GM18909 (cell line): Measurements from ENCODE around the gene RPP25L.

Experiments used
- ATAC-seq: cut with Tn5 transposase; IDR thresholded peaks from one replicate; pipeline ENCODE4 v1.9.1; 2021; ENCODE audit warnings: mild to moderate bottlenecking; ENCODE audit not compliant: unreplicated experiment, poor library complexity

Gene RPP25L

GRCh38 chr9:34612788-34613390, 992 bp upstream of the RPP25L start:
- peak; percentile 43 for ATAC-seq

GRCh38 chr9:34611251-34611810, 566 bp downstream of the RPP25L start:
- no peak for ATAC-seq

- no peak for ATAC-seq
Measured at GRCh38 chr9:34610434-34611206, 1.3 kb downstream of the RPP25L start.

- no peak for ATAC-seq
Measured at GRCh38 chr9:34607331-34607730, 4.6 kb downstream of the RPP25L start.

- no peak for ATAC-seq
Measured at GRCh38 chr9:34606905-34607304, 5.0 kb downstream of the RPP25L start.

- no peak for ATAC-seq
Measured at GRCh38 chr9:34606190-34606589, 5.7 kb downstream of the RPP25L start.

- no peak for ATAC-seq
Measured at GRCh38 chr9:34603610-34604231, 8.2 kb downstream of the RPP25L start.

GRCh38 chr9:34601937-34602573, 9.8 kb downstream of the RPP25L start:
- ATAC-seq = no peak

- no peak for ATAC-seq
Measured at GRCh38 chr9:34600908-34601307, 11.0 kb downstream of the RPP25L start.

- ATAC-seq = no peak
Measured at GRCh38 chr9:34599546-34599945, 12.4 kb downstream of the RPP25L start.

- ATAC-seq = no peak
Measured at GRCh38 chr9:34594177-34594576, 17.7 kb downstream of the RPP25L start.

- no peak for ATAC-seq
Measured at GRCh38 chr9:34592895-34593601, 18.8 kb downstream of the RPP25L start.

GRCh38 chr9:34591917-34592866, 19.7 kb downstream of the RPP25L start:
- ATAC-seq = no peak

GRCh38 chr9:34591248-34591916, 20.5 kb downstream of the RPP25L start:
- ATAC-seq = peak; percentile 71

GRCh38 chr9:34590381-34591247, 21.3 kb downstream of the RPP25L start:
- no peak for ATAC-seq

GRCh38 chr9:34589636-34590380, 22.1 kb downstream of the RPP25L start, which contains the start of gene CNTFR:
CNTFR (minus strand) TSS chr9:34589724; CDS start chr9:34568981, 20,743 bp downstream.
- no peak for ATAC-seq
